ENCODE data around the gene EZR. TPM values are rescaled to one million over a fixed set of nuclear protein-coding genes. Genes with fewer than 3 reads are reported as not detected.
A peak's percentile ranks its signal among the peaks of the same experiment; 100 is the strongest.
"Not testable (repeated sequence)": the region's sequence is repeated elsewhere in the genome, so short reads cannot be mapped to it uniquely, and the experiment has no call there.

EZR gene
- polyA plus RNA-seq, 2 of the 4 experiments (the other 2 are of a cell fraction), result 219 to 254 TPM

GRCh38 chr6:158826819-158827501, 7.8 kb upstream of the EZR start:
- Histone ChIP-seq H3K4me2 (no peak overlapping the region), H3K9me3 (no peaks in the 10 kb centered on the region), H3K4me3 (no peak overlapping the region), H3K4me1 (no peaks in the 10 kb centered on the region), H3K27ac (no peak overlapping the region)
- DNase-seq (ENCODE audit: low read depth in 1 of 2, low spot score in 1 of 2) (no peak), FAIRE-seq (no peak), ATAC-seq (no peak)
- TF ChIP-seq NR3C1 (IDR thresholded peaks at IDR 0.05) (no peak), NPAS2 (CRISPR knock-in tag; IDR thresholded peaks at IDR 0.05; ENCODE audit: borderline replicate concordance) (no peak), POLR2A (IDR thresholded peaks at IDR 0.05; ENCODE audit: low read length) (no peak)
- ChIA-PET POLR2A (interaction anchor here (1.0 kb wide), 1 partner anchor 42 kb away, joined by 3 read pairs; no protein-coding TSS in a partner anchor), CTCF (interaction anchor here (1.3 kb wide), 1 partner anchor 44 kb away, joined by 3 read pairs; no protein-coding TSS in a partner anchor)
- WGBS (ENCODE audit: missing lambda C conversion rate), result 82% methylated on average over 4 of the region's 4 CpGs

GRCh38 chr6:158825951-158826306, 6.8 kb upstream of the EZR start:
- FAIRE-seq, result no peak
- TF ChIP-seq SMC3 (IDR thresholded peaks at IDR 0.05) (no peak), PHF8 (IDR thresholded peaks at IDR 0.05; ENCODE audit: borderline replicate concordance, low read depth) (no peak), HEYL (CRISPR knock-in tag; IDR thresholded peaks at IDR 0.05) (no peak), BCL3 (IDR thresholded peaks at IDR 0.05) (no peak), NPAS2 (CRISPR knock-in tag; IDR thresholded peaks at IDR 0.05; ENCODE audit: borderline replicate concordance) (no peak)
- ChIA-PET CTCF (interaction anchor here (0.6 to 0.8 kb wide), 2 partner anchors 13 to 135 kb away, joined by 3 to 4 read pairs; no protein-coding TSS in a partner anchor), POLR2A (interaction anchor here (1.0 to 1.2 kb wide), 2 partner anchors 43 to 44 kb away, joined by 3 to 5 read pairs; no protein-coding TSS in a partner anchor)
- H3K4me1 ChIP-seq, result no peaks in the 10 kb centered on the region
- ATAC-seq, result peak in 1 of 2 experiments; percentile 35; a peak in 3 of 6 replicates
- no peaks in the 10 kb centered on the region for H3K9me3 ChIP-seq
- H3K27ac ChIP-seq, result peak overlapping the region in 1 of 2 experiments; percentile 48; a peak in 2 of 6 replicates
- no peak overlapping the region for H3K4me3 ChIP-seq
- 91% methylated on average over 9 of the region's 9 CpGs for WGBS (ENCODE audit: missing lambda C conversion rate)
- no peak for DNase-seq (ENCODE audit: low read depth in 1 of 2, low spot score in 1 of 2)
- no peak overlapping the region for H3K4me2 ChIP-seq

GRCh38 chr6:158825038-158825950, 6.1 kb upstream of the EZR start:
- H3K4me2 ChIP-seq, result no peak overlapping the region
- FAIRE-seq (no peak), ATAC-seq (peak in 1 of 2 experiments; percentile 43; a peak in 3 of 6 replicates), DNase-seq (ENCODE audit: low read depth in 1 of 2, low spot score in 1 of 2) (no peak)
- no peak overlapping the region for H3K4me3 ChIP-seq
- H3K9me3 ChIP-seq, result no peaks in the 10 kb centered on the region
- WGBS (ENCODE audit: missing lambda C conversion rate), result 71% methylated on average over 13 of the region's 13 CpGs
- ChIA-PET POLR2A (interaction anchor here (1.2 kb wide), 1 partner anchor 44 kb away, joined by 5 read pairs; no protein-coding TSS in a partner anchor), CTCF (interaction anchor here (0.6 to 0.8 kb wide), 2 partner anchors 62 to 134 kb away, joined by 4 read pairs; no protein-coding TSS in a partner anchor)
- no peak for TF ChIP-seq FOSB (CRISPR knock-in tag; IDR thresholded peaks at IDR 0.05)
- no peak for TF ChIP-seq RAD21 (conservative IDR thresholded peaks at IDR 0.05 in 1 of 2, IDR thresholded peaks at IDR 0.05 in 1 of 2)
- no peak for TF ChIP-seq ZFP36 (IDR thresholded peaks at IDR 0.05; ENCODE audit: borderline replicate concordance, partially characterized antibody)
- TF ChIP-seq PHF8 (IDR thresholded peaks at IDR 0.05; ENCODE audit: borderline replicate concordance, low read depth), result no peak
- TF ChIP-seq POLR2A (IDR thresholded peaks at IDR 0.05; ENCODE audit: low read length), result no peak
- no peak for TF ChIP-seq JUNB (IDR thresholded peaks at IDR 0.05)
- no peak for TF ChIP-seq SREBF2 (IDR thresholded peaks at IDR 0.05)
- TF ChIP-seq ATOH8 (CRISPR knock-in tag; IDR thresholded peaks at IDR 0.05; ENCODE audit: low read depth), result no peak
- TF ChIP-seq RFX5 (IDR thresholded peaks at IDR 0.05), result no peak
- TF ChIP-seq ELK1 (IDR thresholded peaks at IDR 0.05; ENCODE audit: low read depth, low read length), result no peak
- no peaks in the 10 kb centered on the region for H3K4me1 ChIP-seq
- peak overlapping the region in 1 of 2 experiments; percentile 48; a peak in 2 of 6 replicates for H3K27ac ChIP-seq

- H3K4me2 ChIP-seq; H3K4me1 ChIP-seq; ATAC-seq; CTCF ChIA-PET; DNase-seq (ENCODE audit: low read depth in 1 of 2, low spot score in 1 of 2); FAIRE-seq; H3K4me3 ChIP-seq; H3K9me3 ChIP-seq; H3K27ac ChIP-seq: not testable (repeated sequence)
- WGBS (ENCODE audit: missing lambda C conversion rate), result 98% methylated on average over 4 of the region's 4 CpGs
- POLR2A ChIA-PET, result interaction anchor here (1.7 kb wide), 1 partner anchor 46 kb away, joined by 4 read pairs; no protein-coding TSS in a partner anchor
Measured at GRCh38 chr6:158823616-158824015, 4.4 kb upstream of the EZR start.

All from A549 (cell line).